SU-DHL-6 (cell line): ENCODE results near the gene NAP1L1.

Source experiments
- CTCF ChIP-seq: fragments of 200-600 bp; sonication (generic); IDR thresholded peaks from one replicate; pipeline ENCODE4 v1.5.1; 2017; ENCODE audit warnings: antibody characterized with exemption, mild to moderate bottlenecking, low read length, moderate library complexity; ENCODE audit not compliant: insufficient read depth, poor library complexity, severe bottlenecking
- EZH2phosphoT487 ChIP-seq: fragments of 200-600 bp; sonication (generic), shearing (Covaris generic); conservative IDR thresholded peaks from 2 replicates; pipeline ENCODE4 v1.6.1; 2018; ENCODE audit warnings: mild to moderate bottlenecking, antibody characterized with exemption, low read length, moderate library complexity, mixed read lengths

DNA sequence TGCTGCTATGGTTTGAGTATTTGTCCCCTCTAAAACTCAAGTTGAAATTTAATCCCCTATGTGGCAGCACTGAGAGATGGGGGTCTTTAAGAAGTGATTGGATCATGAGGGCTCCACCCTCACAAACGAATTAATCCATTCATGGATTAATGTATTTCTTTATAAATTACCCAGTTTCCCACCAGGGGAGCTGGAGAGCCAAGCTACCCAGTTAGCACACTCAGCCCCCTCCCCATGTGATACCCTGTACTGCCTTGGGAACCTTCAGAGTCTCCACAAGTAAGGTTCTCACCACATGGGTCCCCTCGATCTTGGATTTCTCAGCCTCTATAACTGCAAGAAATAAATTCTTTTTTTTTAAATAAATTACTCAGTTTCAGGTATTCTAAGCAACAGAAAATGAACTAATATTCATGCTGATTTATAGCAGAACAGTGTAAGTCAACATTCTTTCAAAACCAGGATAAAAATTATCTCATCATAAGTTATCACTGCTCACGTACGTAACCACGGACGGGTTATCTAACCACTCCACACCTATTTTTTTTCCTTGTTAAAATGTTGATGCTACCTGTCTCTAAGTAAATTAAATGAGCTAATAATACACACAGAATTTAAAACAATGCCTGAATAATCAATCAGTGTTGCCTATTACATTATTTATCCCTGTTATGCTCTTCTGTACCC, 3.6 kb downstream of the NAP1L1 start:
- no peak for TF ChIP-seq CTCF
- no peak for TF ChIP-seq EZH2phosphoT487
